ENCODE measurements around the gene ZNF565. TPM values are rescaled to one million over a fixed set of nuclear protein-coding genes. Genes with fewer than 3 reads are reported as not detected.

Gene ZNF565
- total RNA-seq, 2 donors from 2014 or later = 1.6 to 2.7 TPM

DNA sequence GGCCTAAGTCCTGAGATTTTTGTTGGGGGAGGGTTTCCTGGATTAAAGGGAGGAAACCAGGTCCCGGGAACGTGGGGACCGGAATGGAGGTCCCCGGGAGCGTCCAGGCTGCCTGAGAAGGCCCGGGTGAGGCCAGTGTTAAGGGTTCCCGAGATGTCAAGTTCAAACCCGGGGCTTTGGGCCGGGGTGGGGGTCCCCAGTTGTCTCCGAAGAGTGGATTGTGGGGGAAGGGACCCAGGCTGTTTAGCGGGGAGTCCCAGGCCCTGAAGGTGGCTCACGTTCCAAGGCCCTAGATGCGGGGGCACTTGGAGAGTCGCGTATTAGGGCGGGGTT, 62.5 kb downstream of the ZNF565 start:
- Histone ChIP-seq H3K4me1 (ENCODE audit: control insufficient read depth, insufficient read depth, low read length) (no peaks in the 10 kb centered on the region), H3K4me3 (ENCODE audit: low read length) (no peak overlapping the region), H3K9ac (ENCODE audit: extremely low read depth, low read length, poor library complexity, severe bottlenecking) (no peak overlapping the region), H3K36me3 (ENCODE audit: control insufficient read depth, insufficient read depth, low read length) (peaks cover 62% of the 10 kb centered on the region), H3K27me3 (ENCODE audit: control insufficient read depth, insufficient read depth, low read length, poor library complexity, severe bottlenecking) (no peaks in the 10 kb centered on the region), H3K27ac (ENCODE audit: low read depth, low read length) (no peak overlapping the region), H3K9me3 (ENCODE audit: control insufficient read depth, low read length) (no peaks in the 10 kb centered on the region)
- 94 to 96% methylated on average over 11 to 16 of the region's 16 CpGs for WGBS, 2 experiments (ENCODE audit: insufficient coverage in 1 of 2, insufficient read length in 1 of 2)
- DNase-seq = no peak
- H3K36me3 Mint-ChIP-seq (ENCODE audit: low read depth) = peaks cover 69% of the 10 kb centered on the region
- no peak overlapping the region for H3K4me3 Mint-ChIP-seq
- H3K27me3 Mint-ChIP-seq (ENCODE audit: insufficient read depth) = no peaks in the 10 kb centered on the region
- no peak overlapping the region for H3K27ac Mint-ChIP-seq
- peaks cover 26% of the 10 kb centered on the region for H3K4me1 Mint-ChIP-seq
- H3K9me3 Mint-ChIP-seq = no peaks in the 10 kb centered on the region
- TF ChIP-seq, protein P1, sequence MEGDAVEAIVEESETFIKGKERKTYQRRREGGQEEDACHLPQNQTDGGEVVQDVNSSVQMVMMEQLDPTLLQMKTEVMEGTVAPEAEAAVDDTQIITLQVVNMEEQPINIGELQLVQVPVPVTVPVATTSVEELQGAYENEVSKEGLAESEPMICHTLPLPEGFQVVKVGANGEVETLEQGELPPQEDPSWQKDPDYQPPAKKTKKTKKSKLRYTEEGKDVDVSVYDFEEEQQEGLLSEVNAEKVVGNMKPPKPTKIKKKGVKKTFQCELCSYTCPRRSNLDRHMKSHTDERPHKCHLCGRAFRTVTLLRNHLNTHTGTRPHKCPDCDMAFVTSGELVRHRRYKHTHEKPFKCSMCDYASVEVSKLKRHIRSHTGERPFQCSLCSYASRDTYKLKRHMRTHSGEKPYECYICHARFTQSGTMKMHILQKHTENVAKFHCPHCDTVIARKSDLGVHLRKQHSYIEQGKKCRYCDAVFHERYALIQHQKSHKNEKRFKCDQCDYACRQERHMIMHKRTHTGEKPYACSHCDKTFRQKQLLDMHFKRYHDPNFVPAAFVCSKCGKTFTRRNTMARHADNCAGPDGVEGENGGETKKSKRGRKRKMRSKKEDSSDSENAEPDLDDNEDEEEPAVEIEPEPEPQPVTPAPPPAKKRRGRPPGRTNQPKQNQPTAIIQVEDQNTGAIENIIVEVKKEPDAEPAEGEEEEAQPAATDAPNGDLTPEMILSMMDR (conservative IDR thresholded peaks at IDR 0.05) = no peak

DNA sequence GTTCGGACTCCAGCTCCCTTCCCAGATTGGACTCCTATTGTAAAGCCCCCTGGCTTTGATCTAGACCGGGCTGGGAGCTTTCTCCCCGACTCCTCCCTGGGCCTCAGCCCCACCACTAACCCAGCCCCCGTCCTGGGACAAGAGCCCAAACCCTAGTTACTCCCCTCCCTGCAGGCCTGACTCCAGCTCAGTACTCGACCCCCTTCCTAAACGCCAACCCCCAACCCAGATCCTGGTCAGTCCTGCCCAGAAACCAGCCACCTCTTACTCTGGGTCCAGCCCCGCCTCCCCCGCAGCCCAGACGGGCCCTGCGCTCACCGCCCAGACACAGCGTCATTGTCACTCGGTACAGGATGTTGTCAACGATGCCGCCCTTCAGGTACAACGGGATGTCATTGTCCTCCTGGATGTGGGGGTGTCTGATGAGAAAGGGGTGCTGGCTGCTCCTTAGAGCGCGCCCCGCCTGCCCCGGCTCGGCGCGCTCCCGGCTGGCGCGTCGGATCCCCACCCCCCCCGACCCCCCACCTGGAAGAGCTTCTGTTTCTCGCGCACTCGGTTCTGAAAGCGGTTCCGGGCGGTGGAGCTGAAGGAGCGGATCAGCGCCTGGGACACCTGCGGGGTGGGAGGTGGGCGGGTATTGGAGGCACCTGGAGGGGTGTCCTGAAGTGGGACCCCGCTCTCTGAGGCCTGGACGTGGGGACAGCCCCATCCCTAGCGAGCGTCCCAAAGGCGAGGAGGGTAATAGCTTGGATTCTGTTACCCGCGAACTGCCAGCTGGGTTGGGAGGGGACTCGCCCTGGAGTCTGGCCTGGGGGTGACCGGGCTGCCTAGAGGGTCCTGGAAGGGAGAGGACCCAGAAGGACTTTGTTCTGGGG, 63.1 kb downstream of the ZNF565 start:
- peak; percentile 71 for DNase-seq
- peak overlapping the region; percentile 86 for H3K27ac Mint-ChIP-seq
- 94 to 100% methylated on average over 2 to 44 of the region's 47 CpGs for WGBS, 2 experiments (ENCODE audit: insufficient coverage in 1 of 2, insufficient read length in 1 of 2)
- peaks cover 20% of the 10 kb centered on the region for H3K4me1 Mint-ChIP-seq
- H3K9me3 Mint-ChIP-seq = no peaks in the 10 kb centered on the region
- no peak overlapping the region for H3K27ac ChIP-seq (ENCODE audit: low read depth, low read length)
- H3K4me3 Mint-ChIP-seq = no peak overlapping the region
- H3K4me3 ChIP-seq (ENCODE audit: low read length) = no peak overlapping the region
- peaks cover 70% of the 10 kb centered on the region for H3K36me3 Mint-ChIP-seq (ENCODE audit: low read depth)
- no peaks in the 10 kb centered on the region for H3K27me3 ChIP-seq (ENCODE audit: control insufficient read depth, insufficient read depth, low read length, poor library complexity, severe bottlenecking)
- H3K9me3 ChIP-seq (ENCODE audit: control insufficient read depth, low read length) = no peaks in the 10 kb centered on the region
- no peaks in the 10 kb centered on the region for H3K4me1 ChIP-seq (ENCODE audit: control insufficient read depth, insufficient read depth, low read length)
- H3K27me3 Mint-ChIP-seq (ENCODE audit: insufficient read depth) = no peaks in the 10 kb centered on the region
- H3K9ac ChIP-seq (ENCODE audit: extremely low read depth, low read length, poor library complexity, severe bottlenecking) = no peak overlapping the region
- TF ChIP-seq, protein P1 (conservative IDR thresholded peaks at IDR 0.05) = no peak
- peaks cover 68% of the 10 kb centered on the region for H3K36me3 ChIP-seq (ENCODE audit: control insufficient read depth, insufficient read depth, low read length)

DNA sequence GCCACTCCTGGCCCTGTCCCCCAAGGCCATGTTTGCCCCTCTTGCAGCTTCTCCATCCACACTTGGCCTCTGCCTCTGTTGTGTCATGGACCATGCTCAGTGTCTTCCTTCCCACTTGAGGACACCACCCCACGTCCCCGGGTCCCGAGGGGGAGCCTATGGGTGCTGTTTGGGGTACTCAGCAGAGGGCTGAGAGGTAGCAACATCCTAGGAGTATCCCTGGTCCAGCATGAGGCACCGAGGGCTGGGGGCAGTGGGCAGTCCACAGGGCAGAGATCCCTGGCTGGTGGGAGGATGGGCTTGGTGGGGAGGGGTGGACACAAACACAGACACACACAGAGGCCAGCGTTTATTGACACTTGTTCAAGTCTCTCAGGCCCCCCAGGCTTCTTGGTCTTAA, 63.9 kb downstream of the ZNF565 start:
- H3K9ac ChIP-seq (ENCODE audit: extremely low read depth, low read length, poor library complexity, severe bottlenecking) = no peak overlapping the region
- DNase-seq = no peak
- peaks cover 12% of the 10 kb centered on the region for H3K4me1 Mint-ChIP-seq
- 96 to 100% methylated on average over 2 to 5 of the region's 5 CpGs for WGBS, 2 experiments (ENCODE audit: insufficient coverage in 1 of 2, insufficient read length in 1 of 2)
- H3K4me1 ChIP-seq (ENCODE audit: control insufficient read depth, insufficient read depth, low read length) = no peaks in the 10 kb centered on the region
- no peaks in the 10 kb centered on the region for H3K9me3 ChIP-seq (ENCODE audit: control insufficient read depth, low read length)
- H3K27ac Mint-ChIP-seq = peak overlapping the region; percentile 86
- no peak overlapping the region for H3K27ac ChIP-seq (ENCODE audit: low read depth, low read length)
- H3K36me3 ChIP-seq (ENCODE audit: control insufficient read depth, insufficient read depth, low read length) = peaks cover 75% of the 10 kb centered on the region
- no peak overlapping the region for H3K4me3 ChIP-seq (ENCODE audit: low read length)
- H3K36me3 Mint-ChIP-seq (ENCODE audit: low read depth) = peaks cover 70% of the 10 kb centered on the region
- TF ChIP-seq, protein P1 (conservative IDR thresholded peaks at IDR 0.05) = no peak
- no peaks in the 10 kb centered on the region for H3K27me3 Mint-ChIP-seq (ENCODE audit: insufficient read depth)
- H3K4me3 Mint-ChIP-seq = no peak overlapping the region
- H3K27me3 ChIP-seq (ENCODE audit: control insufficient read depth, insufficient read depth, low read length, poor library complexity, severe bottlenecking) = no peaks in the 10 kb centered on the region
- no peaks in the 10 kb centered on the region for H3K9me3 Mint-ChIP-seq
